Measurements from ENCODE around the gene HDAC7.

The HDAC7 gene

DNA sequence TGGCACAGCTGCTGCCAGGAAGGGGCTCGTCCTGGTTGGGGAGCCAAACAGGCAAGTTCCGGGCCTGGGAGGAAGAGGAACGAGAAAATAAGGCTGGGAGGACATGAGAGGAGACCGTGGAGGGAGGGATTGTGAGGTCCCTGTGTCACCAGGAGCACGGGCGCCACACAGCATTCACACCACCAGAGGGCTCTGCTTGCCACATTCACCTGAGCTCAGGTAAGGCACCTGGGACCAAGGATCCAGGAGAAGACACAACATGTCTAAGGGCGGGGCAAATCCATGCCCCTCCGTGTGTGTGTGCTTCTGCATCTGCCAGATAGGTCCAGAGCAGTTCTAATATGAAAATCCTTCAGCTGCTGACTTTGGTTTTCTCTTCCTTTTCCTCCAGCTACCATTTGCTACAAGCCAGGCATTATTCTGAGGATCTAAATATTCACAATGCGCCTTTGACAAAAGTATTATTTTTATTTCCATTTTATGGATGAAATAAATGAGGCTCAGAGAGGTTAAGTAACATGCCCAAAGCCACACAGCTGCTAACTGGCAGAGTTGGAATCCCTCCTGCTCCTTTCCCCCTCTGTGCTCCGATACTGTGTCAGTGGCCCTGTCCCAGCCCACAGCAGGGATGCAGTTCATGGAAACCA is 75.6 kb downstream of the HDAC7 start:
- ATAC-seq: no peak
- TF ChIP-seq SNAI2 (CRISPR knock-in tag; IDR thresholded peaks at IDR 0.05) (no peak), TCF4 (CRISPR knock-in tag; IDR thresholded peaks at IDR 0.05; ENCODE audit: borderline replicate concordance) (no peak), TOX (CRISPR knock-in tag; IDR thresholded peaks at IDR 0.05; ENCODE audit: borderline replicate concordance) (no peak), ZC3H10 (CRISPR knock-in tag; IDR thresholded peaks at IDR 0.05) (no peak), ISL1 (CRISPR knock-in tag; IDR thresholded peaks at IDR 0.05) (no peak), ZFP3 (CRISPR knock-in tag; IDR thresholded peaks at IDR 0.05) (no peak), PPARA (CRISPR knock-in tag; IDR thresholded peaks at IDR 0.05; ENCODE audit: borderline replicate concordance) (no peak)
- TF ChIP-seq, protein P1, sequence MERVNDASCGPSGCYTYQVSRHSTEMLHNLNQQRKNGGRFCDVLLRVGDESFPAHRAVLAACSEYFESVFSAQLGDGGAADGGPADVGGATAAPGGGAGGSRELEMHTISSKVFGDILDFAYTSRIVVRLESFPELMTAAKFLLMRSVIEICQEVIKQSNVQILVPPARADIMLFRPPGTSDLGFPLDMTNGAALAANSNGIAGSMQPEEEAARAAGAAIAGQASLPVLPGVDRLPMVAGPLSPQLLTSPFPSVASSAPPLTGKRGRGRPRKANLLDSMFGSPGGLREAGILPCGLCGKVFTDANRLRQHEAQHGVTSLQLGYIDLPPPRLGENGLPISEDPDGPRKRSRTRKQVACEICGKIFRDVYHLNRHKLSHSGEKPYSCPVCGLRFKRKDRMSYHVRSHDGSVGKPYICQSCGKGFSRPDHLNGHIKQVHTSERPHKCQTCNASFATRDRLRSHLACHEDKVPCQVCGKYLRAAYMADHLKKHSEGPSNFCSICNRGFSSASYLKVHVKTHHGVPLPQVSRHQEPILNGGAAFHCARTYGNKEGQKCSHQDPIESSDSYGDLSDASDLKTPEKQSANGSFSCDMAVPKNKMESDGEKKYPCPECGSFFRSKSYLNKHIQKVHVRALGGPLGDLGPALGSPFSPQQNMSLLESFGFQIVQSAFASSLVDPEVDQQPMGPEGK (CRISPR knock-in tag; IDR thresholded peaks at IDR 0.05; ENCODE audit: borderline replicate concordance): no peak

DNA sequence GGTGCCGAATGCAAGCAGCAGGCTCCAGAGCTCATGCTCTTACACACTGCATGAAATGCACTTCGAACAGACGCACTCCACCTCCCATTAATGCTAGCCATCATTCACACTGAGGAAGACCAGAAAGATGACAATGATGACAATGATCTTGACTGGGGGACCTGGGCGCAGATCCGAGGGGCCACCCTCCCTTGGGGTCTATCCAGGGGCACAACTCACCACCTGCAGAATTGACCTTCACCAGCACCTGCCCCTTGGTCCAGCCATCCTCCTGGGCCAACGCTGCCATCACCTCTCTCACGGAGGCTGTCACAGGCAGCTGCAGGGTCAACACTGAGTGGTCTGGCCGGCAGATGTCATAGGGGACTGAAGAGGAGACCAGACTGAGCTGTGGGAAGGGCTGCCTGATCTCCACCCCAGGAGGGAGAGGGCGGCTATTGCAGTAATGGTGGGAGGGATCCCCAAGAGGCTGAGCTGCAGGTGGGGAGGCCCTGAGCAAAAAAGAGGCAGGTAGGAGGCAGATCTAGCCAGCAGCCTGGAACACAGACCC is 76.3 kb downstream of the HDAC7 start:
- TF ChIP-seq ZFP3 (CRISPR knock-in tag; IDR thresholded peaks at IDR 0.05) (no peak), ZNF8 (CRISPR knock-in tag; IDR thresholded peaks at IDR 0.05) (no peak), ZNF565 (CRISPR knock-in tag; conservative IDR thresholded peaks at IDR 0.05; ENCODE audit: low read depth) (no peak), RARB (CRISPR knock-in tag; IDR thresholded peaks at IDR 0.05) (no peak)
- TF ChIP-seq, protein P2, sequence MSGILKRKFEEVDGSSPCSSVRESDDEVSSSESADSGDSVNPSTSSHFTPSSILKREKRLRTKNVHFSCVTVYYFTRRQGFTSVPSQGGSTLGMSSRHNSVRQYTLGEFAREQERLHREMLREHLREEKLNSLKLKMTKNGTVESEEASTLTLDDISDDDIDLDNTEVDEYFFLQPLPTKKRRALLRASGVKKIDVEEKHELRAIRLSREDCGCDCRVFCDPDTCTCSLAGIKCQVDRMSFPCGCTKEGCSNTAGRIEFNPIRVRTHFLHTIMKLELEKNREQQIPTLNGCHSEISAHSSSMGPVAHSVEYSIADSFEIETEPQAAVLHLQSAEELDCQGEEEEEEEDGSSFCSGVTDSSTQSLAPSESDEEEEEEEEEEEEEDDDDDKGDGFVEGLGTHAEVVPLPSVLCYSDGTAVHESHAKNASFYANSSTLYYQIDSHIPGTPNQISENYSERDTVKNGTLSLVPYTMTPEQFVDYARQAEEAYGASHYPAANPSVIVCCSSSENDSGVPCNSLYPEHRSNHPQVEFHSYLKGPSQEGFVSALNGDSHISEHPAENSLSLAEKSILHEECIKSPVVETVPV (CRISPR knock-in tag; IDR thresholded peaks at IDR 0.05): no peak
- no peak for ATAC-seq

DNA sequence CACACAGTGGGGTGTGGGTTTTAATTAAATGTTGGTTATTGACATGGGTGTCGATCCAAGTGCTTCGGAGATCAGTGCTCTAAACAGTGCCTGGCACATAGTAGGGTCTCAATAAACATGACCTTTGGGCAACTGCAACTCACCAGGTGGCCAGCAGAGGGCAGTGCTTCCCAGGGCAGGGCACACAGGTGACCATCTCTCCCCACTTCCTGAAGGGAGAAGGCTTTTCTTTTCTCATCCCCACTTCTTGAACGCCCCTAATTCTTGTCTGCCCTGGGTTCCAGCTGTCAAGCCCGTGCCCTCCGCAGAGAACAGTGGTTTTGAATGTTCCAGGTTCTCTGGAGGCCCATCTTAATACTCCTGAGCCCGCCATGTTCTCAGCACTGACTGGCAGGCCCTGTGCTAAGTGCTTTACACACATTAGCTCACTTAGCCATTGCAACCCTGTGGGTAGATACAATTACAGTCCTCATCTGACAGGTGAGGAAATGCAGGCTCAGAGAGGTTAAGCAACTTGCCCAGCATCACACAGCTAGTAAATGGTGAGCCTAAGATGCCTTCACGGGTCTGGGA is 77.4 kb downstream of the HDAC7 start:
- TF ChIP-seq, protein P3, sequence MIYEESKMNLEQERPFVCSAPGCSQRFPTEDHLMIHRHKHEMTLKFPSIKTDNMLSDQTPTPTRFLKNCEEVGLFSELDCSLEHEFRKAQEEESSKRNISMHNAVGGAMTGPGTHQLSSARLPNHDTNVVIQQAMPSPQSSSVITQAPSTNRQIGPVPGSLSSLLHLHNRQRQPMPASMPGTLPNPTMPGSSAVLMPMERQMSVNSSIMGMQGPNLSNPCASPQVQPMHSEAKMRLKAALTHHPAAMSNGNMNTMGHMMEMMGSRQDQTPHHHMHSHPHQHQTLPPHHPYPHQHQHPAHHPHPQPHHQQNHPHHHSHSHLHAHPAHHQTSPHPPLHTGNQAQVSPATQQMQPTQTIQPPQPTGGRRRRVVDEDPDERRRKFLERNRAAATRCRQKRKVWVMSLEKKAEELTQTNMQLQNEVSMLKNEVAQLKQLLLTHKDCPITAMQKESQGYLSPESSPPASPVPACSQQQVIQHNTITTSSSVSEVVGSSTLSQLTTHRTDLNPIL (CRISPR knock-in tag; IDR thresholded peaks at IDR 0.05; ENCODE audit: low read depth): no peak
- TF ChIP-seq GLIS3 (CRISPR knock-in tag; IDR thresholded peaks at IDR 0.05) (no peak), CSDC2 (CRISPR knock-in tag; IDR thresholded peaks at IDR 0.05) (no peak), ZNF8 (CRISPR knock-in tag; IDR thresholded peaks at IDR 0.05) (no peak), OSR1 (CRISPR knock-in tag; IDR thresholded peaks at IDR 0.05) (no peak), PPARA (CRISPR knock-in tag; IDR thresholded peaks at IDR 0.05; ENCODE audit: borderline replicate concordance) (no peak), SNAI2 (CRISPR knock-in tag; IDR thresholded peaks at IDR 0.05) (no peak)
- TF ChIP-seq, protein P1 (CRISPR knock-in tag; IDR thresholded peaks at IDR 0.05; ENCODE audit: borderline replicate concordance): no peak
- TF ChIP-seq, protein P2 (CRISPR knock-in tag; IDR thresholded peaks at IDR 0.05): no peak
- peak; percentile 48; the same call in 2 of the 3 replicates for ATAC-seq

DNA sequence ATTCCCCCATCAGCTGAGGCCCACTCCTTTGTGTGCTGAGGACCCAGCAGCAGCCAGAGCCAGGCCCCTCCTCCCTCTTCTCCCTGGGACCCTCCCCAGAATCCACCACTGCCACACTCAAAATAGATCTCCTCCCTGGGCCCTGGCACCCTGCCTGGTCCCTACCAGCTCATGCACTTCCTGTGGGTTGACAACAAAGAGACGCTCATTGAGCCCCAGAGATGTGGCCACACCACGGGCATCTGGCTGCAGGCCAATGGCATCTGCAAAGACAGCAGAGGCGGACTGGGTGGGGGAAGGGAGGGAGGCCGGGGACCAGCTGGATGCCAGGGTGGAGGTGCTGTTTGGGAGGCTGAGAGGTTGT is 78.4 kb downstream of the HDAC7 start:
- TF ChIP-seq BACH2 (CRISPR knock-in tag; IDR thresholded peaks at IDR 0.05; ENCODE audit: borderline replicate concordance) (no peak), ISL1 (CRISPR knock-in tag; IDR thresholded peaks at IDR 0.05) (no peak), ARNTL (CRISPR knock-in tag; IDR thresholded peaks at IDR 0.05; ENCODE audit: borderline replicate concordance, low read depth) (no peak), ZNF8 (CRISPR knock-in tag; IDR thresholded peaks at IDR 0.05) (no peak), SNAI2 (CRISPR knock-in tag; IDR thresholded peaks at IDR 0.05) (no peak), ZFP3 (CRISPR knock-in tag; IDR thresholded peaks at IDR 0.05) (no peak), ZNF70 (CRISPR knock-in tag; IDR thresholded peaks at IDR 0.05) (no peak), OSR1 (CRISPR knock-in tag; IDR thresholded peaks at IDR 0.05) (no peak), RARB (CRISPR knock-in tag; IDR thresholded peaks at IDR 0.05) (no peak), PPARA (CRISPR knock-in tag; IDR thresholded peaks at IDR 0.05; ENCODE audit: borderline replicate concordance) (no peak)
- TF ChIP-seq, protein P3 (CRISPR knock-in tag; IDR thresholded peaks at IDR 0.05; ENCODE audit: low read depth): no peak
- TF ChIP-seq, protein P1 (CRISPR knock-in tag; IDR thresholded peaks at IDR 0.05; ENCODE audit: borderline replicate concordance): no peak
- TF ChIP-seq, protein P2 (CRISPR knock-in tag; IDR thresholded peaks at IDR 0.05): no peak
- ATAC-seq: peak; percentile 17
